SK-N-MC (cell line): ENCODE measurements around the gene DNAH8.

ENCODE experiments used
- EZH2 ChIP-seq: fragments of 200-600 bp; sonication (generic); IDR thresholded peaks from one replicate; pipeline ENCODE4 v1.6.1; 2017; ENCODE audit warnings: antibody characterized with exemption
- FOXP2 ChIP-seq: optimal IDR thresholded peaks from 2 replicates; pipeline ENCODE3; 2011; ENCODE audit warnings: mild to moderate bottlenecking, moderate library complexity; ENCODE audit not compliant: insufficient read depth; ENCODE audit errors: extremely low read length, control extremely low read depth
- POLR2AphosphoS5 ChIP-seq: IDR thresholded peaks from 2 replicates; pipeline ENCODE4 v1.6.1; 2012; ENCODE audit warnings: mild to moderate bottlenecking, low read depth, low read length, borderline replicate concordance

DNA sequence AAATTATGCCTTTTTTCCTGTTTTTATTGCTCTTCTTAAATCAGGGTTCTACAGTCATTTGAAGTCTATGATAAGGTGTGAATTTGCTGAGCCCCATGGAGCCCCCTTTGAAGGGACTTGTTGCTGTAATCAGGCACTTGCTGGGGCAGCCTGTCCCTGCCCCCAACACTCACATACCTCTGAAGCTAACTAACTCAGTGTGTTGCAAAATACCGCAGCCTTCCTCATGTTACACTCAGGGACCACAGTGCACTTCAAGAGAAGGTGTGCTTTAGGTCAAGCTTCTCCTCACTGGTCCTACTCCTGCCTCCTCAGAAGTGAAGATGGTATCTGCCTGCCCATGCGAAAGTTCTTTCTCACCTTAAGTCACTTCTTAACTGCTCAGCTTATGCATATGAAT is 267.4 kb downstream of the DNAH8 start:
- TF ChIP-seq POLR2AphosphoS5 (no peak), EZH2 (no peak), FOXP2 (no peak)
